A549 (cell line): ENCODE measurements around the gene EGLN2.
"Not testable (repeated sequence)": the region's sequence is repeated elsewhere in the genome, so short reads cannot be mapped to it uniquely, and the experiment has no call there.

ENCODE experiments used
- CTCF ChIP-seq: fragments of >200 bp; sonication (Bioruptor Twin); formaldehyde crosslinking; IDR thresholded peaks from 3 replicates; pipeline ENCODE4 v1.5.1; 2016
- HMGXB4 ChIP-seq: fragments of 250-450 bp; sonication (Bioruptor Pico); IDR thresholded peaks from 2 replicates; pipeline ENCODE4 v1.5.0; 2021; ENCODE audit warnings: mild to moderate bottlenecking, moderate library complexity, borderline replicate concordance
- NFE2L2 ChIP-seq: fragments of 150-350 bp; conservative IDR thresholded peaks from 2 replicates; pipeline ENCODE4 v1.6.1; 2014; ENCODE audit warnings: low read length
- POLR2A ChIP-seq: IDR thresholded peaks from 2 replicates; pipeline ENCODE4 v1.6.1; 2012; ENCODE audit warnings: mild to moderate bottlenecking, low read length
- RAD21 ChIP-seq, 2 experiments: fragments of >200 bp in 1 of 2; sonication (Bioruptor Twin) in 1 of 2; formaldehyde crosslinking in 1 of 2; IDR thresholded peaks in 1 of 2; conservative IDR thresholded peaks in 1 of 2; 2 replicates in 1 of 2; 3 replicates in 1 of 2; pipeline ENCODE4 v1.6.1; 2012 to 2018; ENCODE audit warnings: inconsistent platforms in 1 of 2
- REST ChIP-seq: fragments of 200-600 bp; sonication (generic); IDR thresholded peaks from 2 replicates; pipeline ENCODE4 v1.6.1; 2016; ENCODE audit warnings: antibody characterized with exemption, mild to moderate bottlenecking, moderate library complexity
- SMC3 ChIP-seq: fragments of >200 bp; sonication (Bioruptor Twin); formaldehyde crosslinking; IDR thresholded peaks from 3 replicates; pipeline ENCODE4 v1.6.1; 2018; ENCODE audit warnings: inconsistent platforms
- TFCP2L1 ChIP-seq: fragments of 250-450 bp; sonication (Bioruptor Pico); IDR thresholded peaks from 2 replicates; pipeline ENCODE4 v1.5.0; 2021; ENCODE audit warnings: mild to moderate bottlenecking
- USF2 ChIP-seq: fragments of 450-650 bp; IDR thresholded peaks from 2 replicates; pipeline ENCODE4 v1.6.1; 2014; ENCODE audit warnings: antibody characterized with exemption

- not testable (repeated sequence) for TF ChIP-seq SMC3; POLR2A; CTCF; USF2; RAD21 (conservative IDR thresholded peaks at IDR 0.05 in 1 of 2, IDR thresholded peaks at IDR 0.05 in 1 of 2); HMGXB4 (CRISPR knock-in tag); NFE2L2; TFCP2L1 (CRISPR knock-in tag); REST
Measured at GRCh38 chr19:40784146-40784545, 14.8 kb upstream of the EGLN2 start.
